ENCODE measurements around the gene TMEM184B. TPM values are rescaled to one million over a fixed set of nuclear protein-coding genes. Genes with fewer than 3 reads are reported as not detected.

Gene TMEM184B
- 10 to 100 TPM; 47.2 to 60.3 TPM for total RNA-seq
- long read RNA-seq, full-length matches to known transcripts = 33 of 64 reads
- long read RNA-seq, partial matches to known transcripts = 25 of 64 reads
- long read RNA-seq, other reads (novel, unspliced or antisense) = 6 of 64 reads

DNA sequence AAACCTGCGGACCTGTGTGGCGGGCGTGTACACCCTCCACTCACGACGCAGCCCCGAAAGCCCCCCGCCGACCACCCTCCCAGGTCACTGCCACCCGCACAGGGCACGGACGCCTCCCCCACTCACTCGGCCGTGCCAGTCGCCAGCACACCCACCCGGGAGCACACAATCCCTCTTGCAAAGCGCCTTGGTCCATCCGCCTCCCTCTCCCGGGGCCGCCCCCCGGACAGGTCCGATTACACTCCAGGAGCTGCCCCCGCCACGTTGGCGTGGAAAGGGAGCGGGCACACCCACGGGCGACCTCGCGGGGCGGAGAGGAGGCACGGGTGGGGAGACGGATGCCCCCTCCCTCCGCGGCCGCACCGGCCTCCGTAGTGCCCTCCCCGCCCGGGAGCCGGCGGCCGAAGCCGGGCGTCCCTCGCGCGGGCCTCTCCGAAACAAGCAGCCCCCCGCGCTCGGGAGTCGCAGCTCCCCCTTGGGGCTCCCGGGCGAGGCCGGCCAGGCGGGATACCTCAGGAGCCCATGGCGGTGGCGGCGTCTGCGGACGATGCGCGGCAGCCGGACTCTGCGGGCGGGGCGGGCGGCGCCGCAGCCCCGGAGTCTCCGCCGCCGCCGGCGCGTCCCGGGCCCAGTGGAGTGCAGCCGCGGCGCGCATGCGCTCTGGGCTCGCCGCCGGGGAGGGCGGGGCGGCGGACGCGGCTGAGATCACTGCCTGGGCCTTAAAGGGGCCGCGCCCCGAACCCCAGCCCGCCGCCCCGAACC, at the start of gene TMEM184B:
TSS of gene TMEM184B (minus strand) at position 638 of the 762 bp plus-strand sequence. CDS start 25,049 bp downstream, outside the sequence.
- ATAC-seq (peak; percentile 95 to 98), DNase-seq (peak; percentile 83)
- intact Hi-C loops (cut with DNase I) = loop anchor here in 1 of 2 donors (5.0 kb wide), 1 partner anchor 45 kb away; the partner anchor contains the start of gene CSNK1E

DNA sequence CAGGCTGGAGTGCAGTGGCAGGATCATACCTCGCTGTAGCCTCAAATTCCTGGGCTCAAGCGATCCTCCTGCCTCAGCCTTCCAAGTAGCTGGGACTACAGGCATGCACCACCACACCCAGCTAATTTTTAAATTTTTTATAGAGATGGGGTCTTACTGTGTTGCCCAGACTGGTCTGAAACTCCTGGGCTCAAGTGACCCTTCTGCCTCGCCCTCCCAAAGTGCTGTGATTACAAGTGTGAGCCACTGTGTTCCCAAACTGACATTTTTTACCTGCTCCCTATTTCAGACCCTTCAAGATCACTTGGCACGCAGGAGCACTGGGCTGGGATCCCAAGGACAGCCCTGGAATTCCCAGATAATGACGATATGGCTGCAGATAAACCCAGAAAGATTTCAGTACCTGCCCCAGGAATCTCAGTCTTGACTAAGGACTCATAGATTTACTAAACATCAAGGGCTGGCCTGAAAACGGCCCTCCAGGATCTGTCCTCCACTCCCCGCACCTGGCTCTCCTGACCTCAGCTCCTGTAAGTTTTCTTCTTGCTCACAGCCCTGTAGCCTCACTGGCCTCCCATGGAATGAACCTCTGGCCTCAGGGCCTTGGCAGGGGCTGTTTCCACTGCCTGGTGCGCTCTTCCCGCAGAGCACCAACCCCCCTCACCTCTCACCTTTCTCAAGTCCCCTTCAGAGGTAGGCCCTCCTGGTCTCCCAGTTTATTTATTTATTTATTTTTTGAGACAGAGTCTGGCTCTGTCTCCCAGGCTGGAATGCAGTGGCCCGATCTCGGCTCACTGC, 48.0 kb upstream of the TMEM184B start:
- ATAC-seq = no peak

DNA sequence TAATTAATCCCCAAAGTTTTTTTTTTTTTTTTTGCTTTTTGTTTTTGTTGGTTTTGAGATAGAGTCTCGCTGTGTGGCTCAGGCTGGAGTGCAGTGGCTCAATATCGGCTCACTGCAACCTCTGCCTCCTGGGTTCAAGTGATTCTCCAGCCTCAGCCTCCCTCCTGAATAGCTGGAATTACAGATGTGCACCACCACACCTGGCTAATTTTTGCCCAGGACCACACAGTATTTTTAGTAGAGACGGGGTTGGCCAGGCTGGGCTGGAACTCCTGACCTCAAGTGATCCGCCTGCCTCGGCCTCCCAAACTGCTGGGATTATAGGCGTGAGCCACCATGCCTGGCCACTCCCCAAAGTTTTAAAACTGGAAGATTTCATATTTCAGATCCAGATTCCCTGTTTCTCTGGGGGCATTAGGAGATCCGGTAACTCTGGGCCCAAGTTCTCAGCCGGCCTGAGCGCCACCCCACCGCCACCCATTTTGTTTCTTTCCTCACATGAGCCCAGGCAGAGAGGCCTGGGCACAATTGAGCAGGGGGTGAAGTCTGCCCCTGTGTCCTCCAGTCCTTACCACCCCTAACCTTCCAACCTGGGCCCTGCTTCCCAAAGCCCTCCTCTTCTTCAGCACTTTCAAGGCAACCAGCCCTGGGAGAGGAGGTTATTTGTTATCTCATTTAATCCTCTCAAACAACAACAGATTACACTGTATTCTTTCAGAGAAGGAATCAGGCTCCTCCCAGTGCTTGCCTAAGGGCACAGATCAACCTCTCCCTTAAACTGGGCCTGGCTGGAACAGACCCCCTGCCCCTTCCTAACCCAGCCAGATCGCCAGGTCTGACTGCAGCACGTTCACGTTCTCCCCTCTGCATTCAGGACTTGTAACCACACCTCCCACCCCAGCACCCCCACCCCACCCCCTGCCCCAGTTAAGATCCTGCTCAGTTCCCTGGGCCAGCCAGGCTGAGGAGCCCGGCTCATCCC, 46.3 kb upstream of the TMEM184B start:
- intact Hi-C loops (cut with DNase I) = loop anchor here in 1 of 2 donors (5.0 kb wide), 1 partner anchor 47 kb away; the partner anchor contains the start of gene TMEM184B
- ATAC-seq = no peak
- no peak for DNase-seq

More for the DNA sequence above, 48.0 kb upstream of the TMEM184B start:
- intact Hi-C loops (cut with DNase I) = no loop called here
- DNase-seq = no peak

DNA sequence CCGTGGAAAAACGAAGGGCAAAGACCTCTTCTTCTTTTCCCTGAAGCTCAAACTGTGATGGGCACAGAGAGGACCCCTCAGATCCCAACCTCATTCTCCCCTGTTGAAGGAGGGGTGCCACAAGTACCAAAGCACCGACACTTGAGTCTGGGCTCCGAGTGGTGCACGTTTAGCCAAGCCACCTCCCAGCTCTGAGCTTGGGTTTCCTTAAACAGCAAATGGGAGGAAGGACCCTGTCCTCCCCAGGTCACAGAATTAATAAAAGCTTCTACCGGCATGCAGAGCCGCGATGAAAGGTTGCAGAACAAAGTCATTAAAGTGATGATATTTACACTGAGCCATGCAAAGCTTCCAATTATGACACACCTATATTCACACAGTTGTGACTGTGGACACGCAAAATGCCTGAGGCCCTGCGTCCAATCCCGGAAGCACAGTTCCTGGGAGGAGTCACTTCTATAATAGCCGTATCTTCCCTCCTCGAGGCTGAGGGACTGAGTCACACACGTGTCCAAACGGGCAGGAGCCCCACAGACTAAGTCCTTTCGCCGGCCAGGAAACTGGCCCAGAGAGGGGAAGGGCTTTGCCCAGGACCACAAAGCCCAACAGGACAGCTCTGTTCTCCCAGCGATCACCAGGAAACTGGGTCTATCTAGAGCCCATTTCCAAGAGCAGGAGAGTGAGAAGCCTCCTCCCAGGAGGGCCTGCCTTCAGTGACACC, 45.3 kb upstream of the TMEM184B start:
- DNase-seq (peak; percentile 86), ATAC-seq (peak; percentile 39 to 78)
- intact Hi-C loops (cut with DNase I) = loop anchor here in 1 of 2 donors (5.0 kb wide), 1 partner anchor 46 kb away; the partner anchor contains the start of gene TMEM184B

DNA sequence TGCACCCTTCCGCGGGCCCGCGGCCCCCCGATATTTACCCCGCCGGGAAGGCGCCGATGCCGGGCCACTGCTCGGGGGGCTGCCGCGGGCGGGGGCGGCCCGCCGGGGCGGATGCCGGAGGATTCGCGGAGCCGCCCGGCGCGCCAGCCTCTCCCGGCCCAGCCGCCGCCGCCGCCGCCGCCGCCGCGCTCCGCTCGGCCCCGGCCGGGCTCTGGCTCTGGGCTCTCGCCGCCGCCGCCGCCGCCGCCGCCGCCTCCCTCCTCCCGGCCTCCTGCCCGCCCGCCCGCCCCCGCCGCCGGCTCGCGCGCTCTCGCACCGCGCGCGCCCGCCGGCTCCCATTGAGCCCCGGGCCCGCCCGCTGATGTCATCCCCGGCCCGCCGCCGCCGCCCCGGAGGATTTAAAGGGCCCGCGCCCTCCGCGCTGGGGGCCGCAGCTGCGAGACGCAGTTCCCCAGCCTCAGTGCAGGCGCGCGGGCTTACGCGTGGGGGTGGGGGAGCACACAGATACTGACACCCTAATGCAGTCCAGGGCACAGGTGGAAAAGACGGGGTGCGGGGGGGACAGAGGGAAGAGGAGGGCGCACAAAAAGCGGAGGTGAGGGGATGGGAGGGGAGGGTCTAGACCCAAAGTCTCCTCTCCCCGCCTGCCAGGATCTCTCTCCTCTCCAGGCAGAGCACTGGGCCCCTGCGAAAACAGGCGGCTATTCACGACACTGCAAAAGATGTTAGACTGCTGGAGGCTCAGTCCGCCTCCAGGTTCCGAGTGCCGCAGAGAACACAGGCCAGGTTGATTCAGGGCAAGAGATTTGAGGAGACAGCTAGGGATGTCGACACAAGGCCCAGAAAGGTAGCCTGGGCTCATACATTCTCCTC, 44.5 kb upstream of the TMEM184B start, which contains the start of gene CSNK1E:
TSS of gene CSNK1E (minus strand) at position 312 of the 873 bp plus-strand sequence. CDS start 3,276 bp downstream, outside the sequence.
- ATAC-seq (peak; percentile 75 to 79), DNase-seq (peak; percentile 87)
- intact Hi-C loops (cut with DNase I) = loop anchor here in 1 of 2 donors (5.0 kb wide), 1 partner anchor 45 kb away; the partner anchor contains the start of gene TMEM184B

DNA sequence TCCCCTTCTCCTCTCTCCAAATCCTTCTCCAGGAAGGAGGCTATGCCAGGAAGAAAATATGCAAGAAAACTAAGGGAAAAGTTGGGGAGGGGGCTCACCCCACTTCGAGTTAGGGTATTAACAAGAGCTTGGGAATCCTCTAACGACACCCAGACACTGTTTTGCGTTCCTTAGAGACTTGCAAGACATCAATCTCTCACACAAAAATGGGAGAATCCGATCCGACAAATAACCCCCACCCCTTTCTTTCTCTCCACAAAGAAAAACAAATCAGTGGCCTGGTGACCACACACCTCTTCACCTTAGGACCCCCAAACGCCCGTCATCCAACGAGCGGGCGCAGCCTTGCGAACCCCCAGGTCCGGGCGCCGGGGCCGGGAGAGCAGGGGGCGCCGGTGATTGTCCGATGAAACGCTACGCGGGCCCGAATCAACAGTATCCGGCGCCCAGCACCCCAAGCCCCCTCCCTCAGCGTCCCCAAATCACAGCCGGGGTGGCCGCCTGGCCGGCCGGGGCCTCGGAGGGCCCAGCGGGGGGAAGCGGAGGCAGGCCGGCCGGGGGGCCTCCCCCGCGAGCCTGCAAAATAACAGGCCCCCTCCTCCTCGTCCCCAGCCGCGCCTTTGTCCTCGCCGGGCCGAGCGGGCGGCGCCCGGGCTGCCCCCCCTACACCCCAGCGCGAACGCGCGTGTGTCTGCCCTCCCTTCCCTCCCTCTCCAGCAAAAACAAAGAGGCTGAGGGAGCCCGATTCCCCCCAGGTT, 43.7 kb upstream of the TMEM184B start:
- peak; percentile 55 to 67 for ATAC-seq
- intact Hi-C loops (cut with DNase I) = loop anchor here in 1 of 2 donors (5.0 kb wide), 1 partner anchor 44 kb away; the partner anchor contains the start of gene TMEM184B
- peak; percentile 68 for DNase-seq

DNA sequence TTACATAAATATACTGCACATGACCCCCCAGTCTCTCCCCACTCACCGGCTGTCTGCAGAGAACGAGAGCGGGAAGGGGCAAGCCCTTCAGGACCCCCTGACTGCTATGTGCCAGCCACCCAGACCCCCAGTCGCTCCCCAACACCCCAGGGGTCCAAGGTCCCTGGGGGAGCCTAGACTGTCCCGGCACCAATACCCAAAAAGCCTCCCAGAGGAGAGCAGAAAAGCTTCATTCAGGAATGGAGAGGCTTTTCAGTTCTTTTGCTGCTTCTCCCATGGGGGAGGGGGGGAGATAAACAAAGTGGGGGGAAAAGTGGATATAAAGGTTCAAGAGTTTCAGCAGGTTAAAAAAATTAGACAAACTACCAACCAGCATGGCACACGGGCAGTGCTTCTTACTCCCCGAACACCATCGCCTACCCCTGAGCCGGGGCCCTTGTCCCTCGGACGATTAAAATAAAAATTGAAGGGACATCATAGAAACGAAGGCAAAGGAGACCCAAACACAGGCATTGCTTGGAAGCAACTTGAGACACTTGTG, 43.1 kb upstream of the TMEM184B start:
- intact Hi-C loops (cut with DNase I) = loop anchor here in 1 of 2 donors (5.0 kb wide), 1 partner anchor 44 kb away; the partner anchor contains the start of gene TMEM184B

DNA sequence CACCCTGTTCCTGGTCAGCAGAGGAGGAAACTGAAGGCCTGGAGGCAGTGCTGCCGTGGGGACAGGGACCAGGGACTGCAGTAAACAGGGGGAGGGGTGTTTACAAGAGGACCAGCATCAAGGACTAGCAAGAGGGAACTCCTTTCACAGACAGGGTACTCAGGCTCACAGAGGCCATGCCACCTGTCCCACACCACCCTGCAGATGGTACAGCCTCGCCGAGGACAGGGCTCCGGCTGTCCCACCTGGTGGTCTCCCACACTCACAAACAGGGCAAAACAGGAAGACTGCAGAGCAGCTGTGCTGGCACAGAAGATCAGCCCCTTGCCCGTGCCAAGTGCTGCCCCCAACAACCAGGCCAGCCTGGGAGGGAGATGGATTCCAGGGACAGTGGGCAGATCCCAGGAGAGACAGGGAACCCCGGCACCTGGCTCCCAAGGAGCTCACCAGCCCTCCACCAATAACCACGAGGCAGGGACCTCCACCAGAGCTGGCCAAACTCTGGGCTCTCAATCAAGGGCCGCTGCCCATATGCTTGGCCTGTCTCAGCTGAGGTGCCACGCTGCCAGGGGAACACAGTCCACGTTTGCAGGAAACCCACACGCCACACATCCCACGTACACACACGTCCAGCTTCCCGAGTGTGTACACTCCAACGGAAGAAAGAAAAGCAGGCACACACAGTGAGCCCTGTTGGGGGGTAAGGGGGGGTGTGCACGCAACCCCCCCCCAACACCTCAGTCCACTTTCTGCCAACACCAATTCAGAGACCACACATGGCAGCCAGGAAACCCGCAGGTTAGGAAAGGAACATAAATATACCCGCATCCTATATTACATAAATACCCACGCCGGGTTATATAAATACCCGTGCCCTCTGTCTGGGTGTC, 42.4 kb upstream of the TMEM184B start:
- intact Hi-C loops (cut with DNase I) = loop anchor here in 1 of 2 donors (5.0 kb wide), 1 partner anchor 43 kb away; the partner anchor contains the start of gene TMEM184B
- no peak for ATAC-seq
- DNase-seq = no peak

More for the DNA sequence above, 43.1 kb upstream of the TMEM184B start:
- no peak for ATAC-seq
- no peak for DNase-seq

DNA sequence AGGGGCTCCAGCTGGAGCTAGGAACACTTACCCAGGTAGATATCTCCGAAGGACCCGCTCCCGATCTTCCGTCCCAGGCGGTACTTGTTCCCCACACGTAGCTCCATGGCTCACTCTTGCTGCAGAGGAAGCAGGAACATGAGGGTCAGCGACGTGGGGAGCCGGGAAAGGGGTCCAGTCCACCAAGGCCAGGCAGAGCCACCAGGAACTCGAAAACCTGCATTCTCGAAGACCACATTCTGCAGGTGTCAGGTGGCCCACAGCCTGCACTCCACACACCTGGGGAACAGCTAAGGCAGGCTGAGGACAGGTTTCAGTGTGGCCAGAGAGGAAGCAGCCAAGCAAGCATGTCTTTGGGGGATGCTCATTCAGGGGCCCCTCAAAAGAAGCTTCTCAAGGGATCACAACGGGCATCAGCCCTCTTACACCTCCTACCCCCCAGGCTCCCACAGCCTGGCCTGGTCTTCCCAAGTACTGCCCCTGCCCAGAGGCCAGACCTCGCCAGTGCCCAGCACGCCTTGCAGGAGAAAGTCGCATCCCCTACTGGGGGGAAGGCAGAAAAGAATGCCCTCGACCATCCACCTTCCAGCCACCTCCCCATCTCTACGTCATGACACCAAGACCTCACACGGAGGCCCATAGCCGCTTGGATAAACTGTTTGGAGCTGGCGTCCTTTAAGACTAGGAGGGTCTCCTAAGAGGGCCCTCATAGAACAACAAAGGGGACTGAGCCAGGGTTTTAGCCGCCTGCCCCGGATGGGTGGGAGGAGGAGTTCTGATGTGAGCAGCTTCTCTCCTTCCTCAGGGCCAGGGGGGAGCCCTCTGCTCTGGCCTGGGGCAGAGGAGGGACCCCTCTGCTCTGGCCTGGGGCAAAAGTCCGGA, 41.5 kb upstream of the TMEM184B start:
- intact Hi-C loops (cut with DNase I) = no loop called here
- ATAC-seq (no peak), DNase-seq (no peak)

DNA sequence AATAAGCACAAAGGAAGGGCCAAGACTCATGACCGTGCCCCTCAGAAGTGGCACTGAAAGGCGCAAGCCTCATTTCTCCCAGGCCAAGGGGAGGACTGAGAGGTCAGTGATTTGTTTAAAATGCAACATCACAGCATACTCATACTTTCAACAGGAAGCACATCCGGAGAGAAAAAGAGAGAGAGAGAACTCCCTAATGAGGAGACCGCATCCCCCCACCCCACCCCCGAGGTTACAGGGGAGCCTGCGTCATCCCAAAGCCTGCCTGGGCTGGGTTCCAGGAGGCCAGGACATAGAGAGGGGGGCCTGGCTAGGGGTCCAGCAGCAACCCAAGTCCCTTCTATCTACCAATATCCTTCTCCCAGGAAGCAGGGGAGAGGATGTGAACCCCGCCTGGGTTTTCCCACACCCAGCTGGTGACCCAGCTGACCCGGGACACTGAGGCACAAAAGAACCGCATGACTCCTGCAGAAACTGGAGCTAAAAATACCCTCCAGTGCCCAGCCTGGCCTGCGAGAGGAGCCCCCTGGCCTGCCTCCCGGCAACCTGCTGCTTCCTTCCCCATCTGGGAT, 40.7 kb upstream of the TMEM184B start:
- peak; percentile 6 to 13 for ATAC-seq
- intact Hi-C loops (cut with DNase I) = no loop called here
- peak; percentile 85 for DNase-seq

DNA sequence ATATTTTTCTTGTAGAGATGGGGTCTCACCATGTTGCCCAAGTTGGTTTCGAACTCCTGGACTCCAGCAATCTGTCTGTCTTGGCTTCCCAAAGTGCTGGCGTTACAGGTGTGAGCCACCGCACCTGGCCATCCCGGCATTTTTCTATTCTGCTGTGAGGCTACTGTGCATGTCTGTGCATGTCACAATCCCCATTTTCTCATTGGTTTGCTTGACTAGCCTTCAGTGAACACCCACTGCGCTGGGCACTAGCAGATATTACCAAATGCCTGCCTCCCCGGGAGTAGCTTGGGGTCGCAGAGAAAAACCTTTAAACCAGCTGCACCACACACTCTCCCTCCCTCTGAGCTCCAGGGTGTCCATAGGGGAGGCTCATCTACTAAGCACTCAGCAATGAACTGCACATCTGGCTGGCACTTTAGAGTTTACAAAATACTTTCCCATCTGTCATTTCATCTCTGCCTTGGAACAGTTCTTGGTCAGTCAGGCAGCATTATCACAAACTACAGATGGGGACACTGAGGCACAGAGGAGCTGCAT, 39.5 kb upstream of the TMEM184B start:
- ATAC-seq (no peak), DNase-seq (no peak)
- intact Hi-C loops (cut with DNase I) = no loop called here

DNA sequence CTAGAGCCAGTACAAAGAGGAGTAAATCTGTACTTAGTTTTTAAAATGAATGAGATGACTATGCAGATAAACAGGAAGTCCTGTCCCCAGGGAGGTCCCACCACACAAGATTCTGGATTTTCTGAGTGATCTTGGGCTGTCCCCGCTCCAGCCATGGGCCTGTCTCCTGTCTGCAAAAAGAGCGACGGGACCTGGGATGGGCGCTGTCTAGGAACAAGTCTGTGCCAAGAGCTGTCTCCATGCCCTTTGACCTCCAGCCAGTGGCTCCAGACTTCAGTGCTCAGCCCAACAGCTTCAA, 38.5 kb upstream of the TMEM184B start:
- DNase-seq (no peak), ATAC-seq (no peak)
- intact Hi-C loops (cut with DNase I) = no loop called here

All from left cardiac atrium (tissue), 4 donors.